ENCODE measurements around the gene ZNF554.
A peak's percentile ranks its signal among the peaks of the same experiment; 100 is the strongest.

The ZNF554 gene

DNA sequence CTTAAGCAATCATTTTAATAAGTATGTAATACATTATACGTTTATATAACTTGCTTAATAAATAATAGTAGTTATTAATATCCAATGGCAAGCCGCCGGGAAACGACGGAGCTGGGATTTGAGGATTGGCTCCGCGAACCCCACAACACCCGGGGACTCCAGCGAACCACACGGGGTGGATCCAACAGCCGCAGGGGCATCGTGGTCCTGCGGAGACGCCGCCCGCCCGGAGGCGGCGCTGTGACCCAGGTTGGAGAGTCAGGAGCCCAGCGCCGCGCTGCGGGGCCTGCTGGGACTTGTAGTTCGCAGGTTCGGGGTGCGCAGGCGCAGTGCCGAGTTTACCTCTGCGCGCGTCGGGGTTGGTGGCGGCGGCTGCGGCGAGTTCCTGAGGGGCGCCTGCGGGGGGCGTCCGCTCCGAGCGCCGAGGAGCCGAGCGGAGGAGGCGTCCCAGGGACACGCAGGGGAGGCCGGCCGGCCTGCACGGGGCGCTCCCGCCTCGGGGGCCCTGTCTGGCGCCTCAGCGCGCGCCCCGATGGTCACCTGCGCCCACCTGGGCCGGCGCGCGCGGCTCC lies at the start of gene ZNF554:
Gene ZNF554 (plus strand): TSS at position 329 of the 572 bp plus-strand sequence. CDS start 204 bp downstream, at position 533.
- H3K9me3 ChIP-seq (ENCODE audit: control insufficient read depth in 1 of 2, low read length in 2 of 2): no peaks in the 10 kb centered on the region
- H3K36me3 ChIP-seq (ENCODE audit: control insufficient read depth in 1 of 2, insufficient read depth in 2 of 2, low read length in 2 of 2): peaks cover 0 to 8% of the 10 kb centered on the region in 2 donors
- H3K4me1 ChIP-seq (ENCODE audit: control insufficient read depth in 1 of 2, insufficient read depth in 2 of 2, low read length in 2 of 2): peaks cover 5 to 6% of the 10 kb centered on the region in 2 donors
- peak within 1 kb of the TSS; percentile 86 to 90 for H3K4me3 ChIP-seq (ENCODE audit: low read depth in 1 of 2, low read length in 2 of 2)
- no peaks in the 10 kb centered on the region for H3K27me3 ChIP-seq (ENCODE audit: control insufficient read depth in 1 of 2, insufficient read depth in 2 of 2, low read length in 2 of 2)
- peak within 1 kb of the TSS; percentile 6 for H3K27ac ChIP-seq (ENCODE audit: low read depth, low read length)
- peak within 1 kb of the TSS; percentile 62 to 79 for H3K9ac ChIP-seq (ENCODE audit: low read depth in 1 of 2, low read length in 2 of 2)

DNA sequence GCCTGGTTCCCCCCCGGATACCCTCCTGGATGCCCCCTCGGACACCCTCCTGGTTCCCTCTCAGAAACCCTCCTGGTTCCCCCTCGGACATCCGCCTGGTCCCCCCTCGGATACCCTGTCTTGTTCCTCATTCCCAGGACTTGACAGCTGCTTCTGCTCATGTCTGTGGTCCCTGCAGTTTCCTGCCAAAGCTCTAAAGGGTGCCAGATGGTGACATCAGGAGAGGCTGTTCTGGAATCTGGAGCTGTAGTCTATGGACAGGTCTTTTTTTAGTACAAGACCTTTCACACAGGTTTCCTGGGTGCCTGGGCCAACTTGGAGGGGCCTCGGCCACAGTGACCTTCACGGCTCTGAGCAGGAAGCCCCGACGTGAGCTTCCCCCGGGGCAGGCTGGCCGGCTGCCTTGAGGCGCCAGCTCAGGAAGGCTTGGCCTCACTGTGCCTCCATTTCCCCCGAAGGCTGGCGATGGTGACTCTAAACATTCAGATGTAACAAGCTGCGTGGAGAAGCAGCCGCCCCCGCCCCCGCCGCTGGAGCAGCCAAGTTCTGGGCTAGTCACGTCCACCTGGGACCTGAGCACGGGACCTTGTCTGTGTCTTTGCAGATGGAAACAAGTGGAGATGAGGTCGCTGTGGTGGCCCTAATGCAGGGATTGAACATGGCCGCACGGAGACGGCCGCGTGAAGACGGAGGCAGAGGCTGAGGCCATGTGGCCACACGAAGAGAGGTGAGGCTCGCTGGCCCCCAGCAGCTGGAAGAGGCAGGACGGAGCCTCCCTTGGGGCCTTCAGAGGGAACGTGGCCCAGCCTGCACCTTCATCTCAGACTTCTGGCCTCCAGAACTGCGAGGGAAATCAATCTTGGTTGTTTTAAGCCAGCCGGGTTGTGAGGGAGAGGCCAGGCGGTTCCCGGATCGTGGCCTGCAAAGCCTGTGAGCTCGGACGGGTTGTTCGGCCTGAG lies 49.3 kb upstream of the ZNF554 start:
- Histone ChIP-seq H3K36me3 (ENCODE audit: control insufficient read depth in 1 of 2, insufficient read depth in 2 of 2, low read length in 2 of 2) (peaks cover 3 to 38% of the 10 kb centered on the region in 2 donors), H3K9ac (ENCODE audit: low read depth in 1 of 2, low read length in 2 of 2) (no peak overlapping the region), H3K4me3 (ENCODE audit: low read depth in 1 of 2, low read length in 2 of 2) (no peak overlapping the region), H3K4me1 (ENCODE audit: control insufficient read depth in 1 of 2, insufficient read depth in 2 of 2, low read length in 2 of 2) (peaks cover 6 to 16% of the 10 kb centered on the region in 2 donors), H3K27me3 (ENCODE audit: control insufficient read depth in 1 of 2, insufficient read depth in 2 of 2, low read length in 2 of 2) (no peaks in the 10 kb centered on the region), H3K9me3 (ENCODE audit: control insufficient read depth in 1 of 2, low read length in 2 of 2) (no peaks in the 10 kb centered on the region), H3K27ac (ENCODE audit: low read depth, low read length) (peak overlapping the region; percentile 30)

DNA sequence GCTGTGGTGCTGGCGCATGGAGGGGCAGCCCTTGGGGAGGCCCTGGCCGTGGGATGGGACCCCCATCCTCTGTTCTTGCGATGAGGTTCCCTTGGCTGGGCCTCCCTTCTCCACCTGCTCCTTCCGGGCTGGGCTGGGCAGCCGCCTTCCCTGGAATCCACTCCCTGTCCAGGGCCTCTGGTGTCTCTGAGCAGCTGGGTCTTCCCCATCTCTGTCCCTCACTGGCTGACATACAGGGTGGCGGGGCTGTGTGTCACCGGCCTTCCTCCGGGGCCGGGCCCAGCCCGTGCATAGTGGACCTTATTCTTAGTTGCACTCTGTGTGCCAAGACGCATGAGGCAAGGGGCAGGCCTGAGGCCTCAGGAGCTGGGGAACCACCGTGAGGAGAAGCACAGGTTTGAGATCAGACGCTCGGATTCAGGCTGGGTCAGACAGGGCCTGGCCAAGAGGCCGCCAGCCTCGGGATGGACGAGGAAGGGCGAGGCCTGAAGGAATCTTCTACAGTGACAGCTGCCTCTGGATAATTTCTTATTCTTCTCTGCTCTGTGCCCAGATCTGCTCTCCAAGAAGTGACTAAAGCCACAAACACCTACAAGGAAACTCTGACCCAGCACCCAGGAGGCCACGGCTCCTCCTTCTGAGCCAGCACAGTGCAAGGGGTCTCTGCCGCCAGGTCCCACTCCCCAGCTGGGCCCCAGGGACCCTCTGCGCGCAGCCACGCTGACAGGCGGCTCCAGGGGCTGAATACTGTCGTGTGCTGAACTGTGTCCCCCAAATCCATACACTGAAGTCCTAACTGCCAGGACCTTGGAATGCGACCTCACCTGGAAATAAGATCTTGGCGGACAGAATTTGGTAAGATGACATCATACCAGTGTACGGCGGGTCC lies 47.6 kb upstream of the ZNF554 start:
- H3K4me3 ChIP-seq (ENCODE audit: low read depth in 1 of 2, low read length in 2 of 2): no peak overlapping the region
- H3K9me3 ChIP-seq (ENCODE audit: control insufficient read depth in 1 of 2, low read length in 2 of 2): no peaks in the 10 kb centered on the region
- H3K36me3 ChIP-seq (ENCODE audit: control insufficient read depth in 1 of 2, insufficient read depth in 2 of 2, low read length in 2 of 2): peaks cover 0 to 23% of the 10 kb centered on the region in 2 donors
- no peak overlapping the region for H3K27ac ChIP-seq (ENCODE audit: low read depth, low read length)
- no peak overlapping the region for H3K9ac ChIP-seq (ENCODE audit: low read depth in 1 of 2, low read length in 2 of 2)
- H3K27me3 ChIP-seq (ENCODE audit: control insufficient read depth in 1 of 2, insufficient read depth in 2 of 2, low read length in 2 of 2): no peaks in the 10 kb centered on the region
- H3K4me1 ChIP-seq (ENCODE audit: control insufficient read depth in 1 of 2, insufficient read depth in 2 of 2, low read length in 2 of 2): peaks cover 18 to 24% of the 10 kb centered on the region in 2 donors

DNA sequence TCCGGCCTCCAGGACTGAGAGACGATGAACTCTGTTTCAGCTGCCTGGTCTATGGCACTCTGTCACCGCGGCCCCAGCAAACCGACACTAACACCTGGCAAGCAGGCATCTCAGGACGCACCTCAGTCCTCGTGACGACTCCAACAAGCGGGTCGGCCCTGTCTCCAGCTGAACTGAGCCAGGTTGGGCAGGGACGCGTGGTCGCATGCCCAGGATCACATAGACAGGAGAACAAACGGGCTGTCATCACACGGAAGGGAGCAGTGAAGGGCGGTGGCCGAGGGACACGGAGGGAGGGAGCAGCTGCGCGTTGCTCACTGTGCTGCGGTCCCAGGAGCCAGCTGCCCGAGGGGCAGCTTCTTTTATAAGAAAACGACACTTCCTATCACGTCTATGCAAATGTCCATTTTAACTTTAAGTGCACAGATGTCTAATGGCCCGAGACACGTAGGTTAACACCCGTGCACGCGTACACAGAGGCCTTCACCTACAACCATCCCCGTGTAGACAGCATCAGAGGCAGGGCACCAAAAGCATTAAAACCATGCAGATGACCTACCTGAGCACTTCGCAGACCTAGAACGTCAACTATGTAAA lies 45.5 kb upstream of the ZNF554 start:
- Histone ChIP-seq H3K36me3 (ENCODE audit: control insufficient read depth in 1 of 2, insufficient read depth in 2 of 2, low read length in 2 of 2) (peaks cover 0 to 15% of the 10 kb centered on the region in 2 donors), H3K27ac (ENCODE audit: low read depth, low read length) (no peak overlapping the region), H3K4me3 (ENCODE audit: low read depth in 1 of 2, low read length in 2 of 2) (no peak overlapping the region), H3K27me3 (ENCODE audit: control insufficient read depth in 1 of 2, insufficient read depth in 2 of 2, low read length in 2 of 2) (no peaks in the 10 kb centered on the region), H3K4me1 (ENCODE audit: control insufficient read depth in 1 of 2, insufficient read depth in 2 of 2, low read length in 2 of 2) (peaks cover 18 to 24% of the 10 kb centered on the region in 2 donors), H3K9ac (ENCODE audit: low read depth in 1 of 2, low read length in 2 of 2) (no peak overlapping the region), H3K9me3 (ENCODE audit: control insufficient read depth in 1 of 2, low read length in 2 of 2) (no peaks in the 10 kb centered on the region)

DNA sequence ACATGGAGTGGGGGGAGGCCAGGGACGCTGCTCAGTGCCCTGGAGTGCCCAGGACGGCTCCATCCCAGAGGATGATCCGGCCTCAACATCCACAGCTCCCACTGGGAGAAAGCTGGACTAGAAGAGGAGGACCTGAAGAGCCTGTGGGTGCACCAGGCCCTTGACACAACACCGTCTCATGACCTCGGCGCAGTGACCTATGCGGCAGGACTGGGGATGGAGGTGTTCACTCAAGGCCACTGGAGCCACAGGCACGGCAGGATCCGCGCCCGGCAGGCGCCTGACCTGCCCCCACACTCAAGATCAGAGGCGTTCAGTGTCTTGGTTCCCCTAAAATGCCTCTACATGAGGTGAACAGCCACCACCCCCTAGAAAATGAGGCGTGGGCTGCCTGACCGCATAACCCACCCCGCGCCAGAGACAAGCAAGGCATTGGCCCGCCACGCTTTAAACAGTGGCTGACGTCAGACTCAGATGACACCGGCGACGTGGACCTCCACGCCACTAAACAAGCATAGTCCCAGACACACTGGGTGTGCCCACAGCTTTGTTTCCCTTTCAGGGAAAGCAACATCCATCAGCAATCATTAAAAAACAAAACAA lies 44.6 kb upstream of the ZNF554 start:
- H3K4me3 ChIP-seq (ENCODE audit: low read depth in 1 of 2, low read length in 2 of 2): peak overlapping the region; percentile 51 to 57

DNA sequence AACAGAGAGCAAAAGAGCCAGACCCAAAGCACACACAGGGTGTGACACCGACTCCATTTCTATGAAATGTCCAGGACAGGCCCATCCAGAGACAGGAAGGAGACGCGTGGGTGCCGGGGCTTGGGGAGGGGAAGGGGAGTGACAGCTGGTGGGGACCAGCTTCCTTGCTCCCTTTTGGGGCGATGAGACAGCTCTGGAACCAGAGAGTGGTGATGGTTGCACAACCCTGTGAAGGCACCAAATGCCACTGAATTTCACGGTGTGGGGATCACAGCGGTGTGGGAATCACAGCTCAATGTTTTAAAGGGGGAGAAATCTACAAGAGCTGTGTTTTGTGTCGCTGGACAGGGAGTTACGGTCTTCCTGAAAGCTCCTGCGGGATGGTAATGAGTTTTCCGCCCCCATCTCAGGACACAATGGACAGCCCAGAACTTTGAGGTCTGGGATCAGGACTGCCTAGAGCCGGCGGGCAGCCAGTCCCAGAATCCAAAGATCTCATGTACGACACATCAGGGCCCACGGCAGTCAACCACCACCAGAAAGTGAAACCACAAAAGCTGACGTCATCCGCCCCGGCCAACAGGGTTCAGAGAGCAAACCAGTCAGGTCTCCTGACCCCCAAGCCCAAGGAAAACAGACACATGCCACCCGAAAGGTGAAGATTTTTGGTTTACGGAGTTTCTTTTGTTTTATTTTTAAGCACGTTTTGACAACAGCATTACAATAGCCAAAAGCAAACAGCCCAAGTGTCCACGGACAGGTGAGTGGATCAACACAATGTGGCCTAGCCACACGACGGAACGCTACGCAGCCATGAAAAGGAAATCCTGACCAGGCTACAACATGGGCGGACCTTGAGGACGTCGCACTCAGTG lies 43.9 kb upstream of the ZNF554 start:
- peak overlapping the region; percentile 72 to 74 for H3K9ac ChIP-seq (ENCODE audit: low read depth in 1 of 2, low read length in 2 of 2)
- H3K27me3 ChIP-seq (ENCODE audit: control insufficient read depth in 1 of 2, insufficient read depth in 2 of 2, low read length in 2 of 2): no peaks in the 10 kb centered on the region
- H3K27ac ChIP-seq (ENCODE audit: low read depth, low read length): peak overlapping the region; percentile 90
- peaks cover 0 to 15% of the 10 kb centered on the region in 2 donors for H3K36me3 ChIP-seq (ENCODE audit: control insufficient read depth in 1 of 2, insufficient read depth in 2 of 2, low read length in 2 of 2)
- H3K4me1 ChIP-seq (ENCODE audit: control insufficient read depth in 1 of 2, insufficient read depth in 2 of 2, low read length in 2 of 2): peaks cover 18 to 24% of the 10 kb centered on the region in 2 donors
- no peaks in the 10 kb centered on the region for H3K9me3 ChIP-seq (ENCODE audit: control insufficient read depth in 1 of 2, low read length in 2 of 2)
- peak overlapping the region; percentile 51 to 57 for H3K4me3 ChIP-seq (ENCODE audit: low read depth in 1 of 2, low read length in 2 of 2)

More for the DNA sequence above, 44.6 kb upstream of the ZNF554 start:
- Histone ChIP-seq H3K9me3 (ENCODE audit: control insufficient read depth in 1 of 2, low read length in 2 of 2) (no peaks in the 10 kb centered on the region), H3K27ac (ENCODE audit: low read depth, low read length) (peak overlapping the region; percentile 90), H3K27me3 (ENCODE audit: control insufficient read depth in 1 of 2, insufficient read depth in 2 of 2, low read length in 2 of 2) (no peaks in the 10 kb centered on the region), H3K9ac (ENCODE audit: low read depth in 1 of 2, low read length in 2 of 2) (peak overlapping the region; percentile 72 to 74), H3K4me1 (ENCODE audit: control insufficient read depth in 1 of 2, insufficient read depth in 2 of 2, low read length in 2 of 2) (peaks cover 18 to 24% of the 10 kb centered on the region in 2 donors), H3K36me3 (ENCODE audit: control insufficient read depth in 1 of 2, insufficient read depth in 2 of 2, low read length in 2 of 2) (peaks cover 0 to 17% of the 10 kb centered on the region in 2 donors)

DNA sequence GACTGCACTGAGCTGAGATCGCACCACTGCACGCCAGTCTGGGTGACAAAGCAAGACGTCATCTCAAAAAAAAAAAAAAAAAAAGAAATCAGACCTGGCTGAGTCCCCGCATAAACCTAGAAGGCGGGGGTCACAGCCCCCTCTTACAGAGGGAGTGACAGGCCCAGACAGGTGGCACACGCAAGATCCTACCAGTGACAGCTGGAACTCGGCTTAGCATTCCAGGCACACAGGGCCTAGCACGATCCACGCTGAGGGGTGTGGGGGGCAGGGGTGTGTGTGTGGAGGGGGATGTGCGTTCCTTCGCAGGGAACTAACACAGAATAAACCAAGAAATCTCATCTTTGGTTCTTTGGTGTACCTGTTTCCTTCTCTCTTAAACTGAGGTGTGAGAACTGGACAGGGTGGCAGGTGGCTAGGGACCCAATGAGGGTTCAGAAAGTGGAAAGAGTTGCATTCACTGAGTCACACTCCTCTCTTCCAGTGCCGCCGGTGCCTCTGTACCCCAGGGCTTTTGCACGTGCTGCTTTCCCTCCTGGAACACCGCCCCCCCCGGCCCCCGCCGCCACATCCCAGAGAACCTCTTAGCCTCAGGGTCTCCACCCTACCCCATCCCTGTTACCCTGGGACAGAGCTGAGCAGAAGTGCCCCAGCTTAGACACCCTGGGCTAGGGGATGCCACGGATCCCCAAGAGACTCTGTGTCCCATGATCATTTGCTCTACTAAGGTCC lies 41.5 kb upstream of the ZNF554 start:
- H3K4me1 ChIP-seq (ENCODE audit: control insufficient read depth in 1 of 2, insufficient read depth in 2 of 2, low read length in 2 of 2): peaks cover 33 to 43% of the 10 kb centered on the region in 2 donors
- H3K9me3 ChIP-seq (ENCODE audit: control insufficient read depth in 1 of 2, low read length in 2 of 2): no peaks in the 10 kb centered on the region
- peaks cover 0 to 15% of the 10 kb centered on the region in 2 donors for H3K36me3 ChIP-seq (ENCODE audit: control insufficient read depth in 1 of 2, insufficient read depth in 2 of 2, low read length in 2 of 2)
- H3K27me3 ChIP-seq (ENCODE audit: control insufficient read depth in 1 of 2, insufficient read depth in 2 of 2, low read length in 2 of 2): no peaks in the 10 kb centered on the region
- no peak overlapping the region for H3K27ac ChIP-seq (ENCODE audit: low read depth, low read length)
- H3K4me3 ChIP-seq (ENCODE audit: low read depth in 1 of 2, low read length in 2 of 2): no peak overlapping the region
- no peak overlapping the region for H3K9ac ChIP-seq (ENCODE audit: low read depth in 1 of 2, low read length in 2 of 2)

DNA sequence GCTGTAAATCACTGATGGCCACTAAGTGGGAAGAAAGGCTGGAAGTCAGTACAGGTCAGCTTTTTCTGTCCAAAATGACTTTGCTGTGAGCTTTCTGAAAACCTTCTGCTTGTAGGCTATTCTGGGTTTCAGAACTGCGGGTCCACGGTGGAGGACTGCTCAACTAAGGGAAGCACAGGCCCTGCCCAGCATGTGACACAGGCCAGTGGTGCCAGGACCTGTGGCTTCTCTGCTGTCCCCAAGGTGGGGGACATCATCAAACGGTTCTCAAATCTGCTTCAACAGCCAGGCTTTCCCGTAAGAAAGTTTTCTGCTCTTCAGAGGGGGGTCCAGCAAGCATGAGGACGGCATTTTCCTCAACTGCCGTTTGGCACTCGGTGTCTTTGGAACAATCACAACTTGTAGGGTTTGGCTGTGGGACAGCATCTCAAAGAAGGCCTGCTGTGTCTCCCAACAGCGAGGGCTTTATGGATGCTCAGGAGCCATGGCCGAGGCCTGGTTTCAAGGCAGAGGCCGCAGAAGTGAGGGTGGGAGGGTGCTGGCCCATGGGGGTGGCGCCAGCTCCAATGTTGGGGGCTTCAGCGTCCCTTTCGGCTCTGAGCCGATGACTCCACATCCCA lies 40.4 kb upstream of the ZNF554 start:
- Histone ChIP-seq H3K36me3 (ENCODE audit: control insufficient read depth in 1 of 2, insufficient read depth in 2 of 2, low read length in 2 of 2) (peaks cover 0 to 15% of the 10 kb centered on the region in 2 donors), H3K4me3 (ENCODE audit: low read depth in 1 of 2, low read length in 2 of 2) (no peak overlapping the region), H3K4me1 (ENCODE audit: control insufficient read depth in 1 of 2, insufficient read depth in 2 of 2, low read length in 2 of 2) (peaks cover 42 to 50% of the 10 kb centered on the region in 2 donors), H3K9ac (ENCODE audit: low read depth in 1 of 2, low read length in 2 of 2) (no peak overlapping the region), H3K27me3 (ENCODE audit: control insufficient read depth in 1 of 2, insufficient read depth in 2 of 2, low read length in 2 of 2) (no peaks in the 10 kb centered on the region), H3K9me3 (ENCODE audit: control insufficient read depth in 1 of 2, low read length in 2 of 2) (no peaks in the 10 kb centered on the region), H3K27ac (ENCODE audit: low read depth, low read length) (no peak overlapping the region)

Measured in duodenal mucosa (tissue), 2 donors.